ENCODE data around the gene SLC51A.

The SLC51A gene

GRCh38 chr3:196193133-196193735 is 23.1 kb upstream of the SLC51A start:
- Histone ChIP-seq H3K4ac (ENCODE audit: low read depth in 1 of 2, low read length in 2 of 2) (no peak overlapping the region), H3K4me2 (ENCODE audit: low read length, poor library complexity, severe bottlenecking) (no peak overlapping the region), H4K8ac (ENCODE audit: low read length) (no peak overlapping the region), H3K79me1 (replicated peaks; ENCODE audit: low read length, poor library complexity, severe bottlenecking) (no peaks in the 10 kb centered on the region), H3K18ac (ENCODE audit: low read depth in 1 of 2, low read length in 2 of 2) (no peak overlapping the region), H2BK120ac (ENCODE audit: low read depth, low read length) (no peak overlapping the region), H3K27me3 (ENCODE audit: control insufficient read depth in 1 of 2, insufficient read depth in 1 of 2, low read length in 2 of 2) (no peaks in the 10 kb centered on the region), H3K23ac (ENCODE audit: low read length in 2 of 2) (no peak overlapping the region), H2BK5ac (ENCODE audit: low read depth, low read length, poor library complexity, severe bottlenecking) (no peak overlapping the region), H3K4me1 (ENCODE audit: control insufficient read depth, insufficient read depth, low read depth, low read length) (peaks cover 10% of the 10 kb centered on the region), H3K9ac (ENCODE audit: low read length) (no peak overlapping the region), H2BK12ac (ENCODE audit: low read length in 2 of 2) (no peak overlapping the region), H2BK15ac (ENCODE audit: low read depth, poor library complexity, severe bottlenecking) (no peak overlapping the region), H3K14ac (ENCODE audit: low read length in 2 of 2) (no peak overlapping the region), H2AK5ac (ENCODE audit: low read length, severe bottlenecking) (no peak overlapping the region), H3K36me3 (ENCODE audit: control insufficient read depth in 1 of 2, insufficient read depth in 2 of 2, low read depth in 1 of 2, low read length in 2 of 2) (no peaks in the 10 kb centered on the region), H3K9me3 (ENCODE audit: control insufficient read depth, low read length) (no peaks in the 10 kb centered on the region), H4K91ac (ENCODE audit: low read length) (no peak overlapping the region), H3K27ac (ENCODE audit: low read length, poor library complexity, severe bottlenecking) (no peak overlapping the region), H2AFZ (ENCODE audit: low read depth, low read length) (no peak overlapping the region), H3K4me3 (ENCODE audit: insufficient read depth in 1 of 2, low read depth in 1 of 2, low read length in 2 of 2) (no peak overlapping the region)
- no peak for DNase-seq
- 86% methylated on average over 13 of the region's 15 CpGs for WGBS

GRCh38 chr3:196193736-196194541 is 22.4 kb upstream of the SLC51A start:
- Histone ChIP-seq H3K27me3 (ENCODE audit: control insufficient read depth in 1 of 2, insufficient read depth in 1 of 2, low read length in 2 of 2) (no peaks in the 10 kb centered on the region), H3K36me3 (ENCODE audit: control insufficient read depth in 1 of 2, insufficient read depth in 2 of 2, low read depth in 1 of 2, low read length in 2 of 2) (no peaks in the 10 kb centered on the region), H3K9me3 (ENCODE audit: control insufficient read depth, low read length) (no peaks in the 10 kb centered on the region), H2AK5ac (ENCODE audit: low read length, severe bottlenecking) (no peak overlapping the region), H2BK15ac (ENCODE audit: low read depth, poor library complexity, severe bottlenecking) (no peak overlapping the region), H3K9ac (ENCODE audit: low read length) (no peak overlapping the region), H3K4ac (ENCODE audit: low read depth in 1 of 2, low read length in 2 of 2) (no peak overlapping the region), H2BK120ac (ENCODE audit: low read depth, low read length) (no peak overlapping the region), H3K27ac (ENCODE audit: low read length, poor library complexity, severe bottlenecking) (no peak overlapping the region), H3K4me3 (ENCODE audit: insufficient read depth in 1 of 2, low read depth in 1 of 2, low read length in 2 of 2) (no peak overlapping the region), H3K14ac (ENCODE audit: low read length in 2 of 2) (no peak overlapping the region), H3K4me2 (ENCODE audit: low read length, poor library complexity, severe bottlenecking) (no peak overlapping the region), H2AFZ (ENCODE audit: low read depth, low read length) (no peak overlapping the region), H2BK5ac (ENCODE audit: low read depth, low read length, poor library complexity, severe bottlenecking) (no peak overlapping the region), H2BK12ac (ENCODE audit: low read length in 2 of 2) (no peak overlapping the region), H3K4me1 (ENCODE audit: control insufficient read depth, insufficient read depth, low read depth, low read length) (peaks cover 10% of the 10 kb centered on the region), H4K91ac (ENCODE audit: low read length) (no peak overlapping the region), H3K18ac (ENCODE audit: low read depth in 1 of 2, low read length in 2 of 2) (no peak overlapping the region), H3K79me1 (replicated peaks; ENCODE audit: low read length, poor library complexity, severe bottlenecking) (no peaks in the 10 kb centered on the region), H4K8ac (ENCODE audit: low read length) (no peak overlapping the region), H3K23ac (ENCODE audit: low read length in 2 of 2) (no peak overlapping the region)
- WGBS: 84% methylated on average over 13 of the region's 13 CpGs
- DNase-seq: no peak

- 84% methylated on average over 4 of the region's 5 CpGs for WGBS
- no peak overlapping the region for H2AFZ ChIP-seq (ENCODE audit: low read depth, low read length)
- H3K4ac ChIP-seq (ENCODE audit: low read depth in 1 of 2, low read length in 2 of 2): no peak overlapping the region
- no peak overlapping the region for H3K27ac ChIP-seq (ENCODE audit: low read length, poor library complexity, severe bottlenecking)
- H4K91ac ChIP-seq (ENCODE audit: low read length): no peak overlapping the region
- no peak overlapping the region for H3K14ac ChIP-seq (ENCODE audit: low read length in 2 of 2)
- no peak for DNase-seq
- H3K9me3 ChIP-seq (ENCODE audit: control insufficient read depth, low read length): no peaks in the 10 kb centered on the region
- H3K4me1 ChIP-seq (ENCODE audit: control insufficient read depth, insufficient read depth, low read depth, low read length): peaks cover 10% of the 10 kb centered on the region
- H3K27me3 ChIP-seq (ENCODE audit: control insufficient read depth in 1 of 2, insufficient read depth in 1 of 2, low read length in 2 of 2): no peaks in the 10 kb centered on the region
- H2BK15ac ChIP-seq (ENCODE audit: low read depth, poor library complexity, severe bottlenecking): no peak overlapping the region
- H3K79me1 ChIP-seq (replicated peaks; ENCODE audit: low read length, poor library complexity, severe bottlenecking): no peaks in the 10 kb centered on the region
- H3K18ac ChIP-seq (ENCODE audit: low read depth in 1 of 2, low read length in 2 of 2): no peak overlapping the region
- H2AK5ac ChIP-seq (ENCODE audit: low read length, severe bottlenecking): no peak overlapping the region
- H3K36me3 ChIP-seq (ENCODE audit: control insufficient read depth in 1 of 2, insufficient read depth in 2 of 2, low read depth in 1 of 2, low read length in 2 of 2): no peaks in the 10 kb centered on the region
- no peak overlapping the region for H4K8ac ChIP-seq (ENCODE audit: low read length)
- H3K4me2 ChIP-seq (ENCODE audit: low read length, poor library complexity, severe bottlenecking): no peak overlapping the region
- no peak overlapping the region for H2BK5ac ChIP-seq (ENCODE audit: low read depth, low read length, poor library complexity, severe bottlenecking)
- no peak overlapping the region for H2BK12ac ChIP-seq (ENCODE audit: low read length in 2 of 2)
- no peak overlapping the region for H3K4me3 ChIP-seq (ENCODE audit: insufficient read depth in 1 of 2, low read depth in 1 of 2, low read length in 2 of 2)
- no peak overlapping the region for H2BK120ac ChIP-seq (ENCODE audit: low read depth, low read length)
- H3K9ac ChIP-seq (ENCODE audit: low read length): no peak overlapping the region
- H3K23ac ChIP-seq (ENCODE audit: low read length in 2 of 2): no peak overlapping the region
Observed at GRCh38 chr3:196194542-196194915, 21.8 kb upstream of the SLC51A start.

- no peak overlapping the region for H3K18ac ChIP-seq (ENCODE audit: low read depth in 1 of 2, low read length in 2 of 2)
- no peak overlapping the region for H3K4me2 ChIP-seq (ENCODE audit: low read length, poor library complexity, severe bottlenecking)
- H3K9me3 ChIP-seq (ENCODE audit: control insufficient read depth, low read length): no peaks in the 10 kb centered on the region
- 86% methylated on average over 14 of the region's 14 CpGs for WGBS
- no peak overlapping the region for H2BK15ac ChIP-seq (ENCODE audit: low read depth, poor library complexity, severe bottlenecking)
- H2BK5ac ChIP-seq (ENCODE audit: low read depth, low read length, poor library complexity, severe bottlenecking): no peak overlapping the region
- H3K27ac ChIP-seq (ENCODE audit: low read length, poor library complexity, severe bottlenecking): no peak overlapping the region
- no peak overlapping the region for H3K23ac ChIP-seq (ENCODE audit: low read length in 2 of 2)
- no peak overlapping the region for H2AFZ ChIP-seq (ENCODE audit: low read depth, low read length)
- peak overlapping the region in 1 of 2 experiments; percentile 3 for H3K4me3 ChIP-seq (ENCODE audit: insufficient read depth in 1 of 2, low read depth in 1 of 2, low read length in 2 of 2)
- H3K9ac ChIP-seq (ENCODE audit: low read length): no peak overlapping the region
- no peak overlapping the region for H2BK12ac ChIP-seq (ENCODE audit: low read length in 2 of 2)
- H3K27me3 ChIP-seq (ENCODE audit: control insufficient read depth in 1 of 2, insufficient read depth in 1 of 2, low read length in 2 of 2): no peaks in the 10 kb centered on the region
- H4K91ac ChIP-seq (ENCODE audit: low read length): no peak overlapping the region
- H3K4me1 ChIP-seq (ENCODE audit: control insufficient read depth, insufficient read depth, low read depth, low read length): peaks cover 10% of the 10 kb centered on the region
- H2BK120ac ChIP-seq (ENCODE audit: low read depth, low read length): no peak overlapping the region
- H2AK5ac ChIP-seq (ENCODE audit: low read length, severe bottlenecking): no peak overlapping the region
- H4K8ac ChIP-seq (ENCODE audit: low read length): peak overlapping the region; percentile 46
- H3K14ac ChIP-seq (ENCODE audit: low read length in 2 of 2): no peak overlapping the region
- no peak overlapping the region for H3K4ac ChIP-seq (ENCODE audit: low read depth in 1 of 2, low read length in 2 of 2)
- no peaks in the 10 kb centered on the region for H3K36me3 ChIP-seq (ENCODE audit: control insufficient read depth in 1 of 2, insufficient read depth in 2 of 2, low read depth in 1 of 2, low read length in 2 of 2)
- DNase-seq: no peak
- no peaks in the 10 kb centered on the region for H3K79me1 ChIP-seq (replicated peaks; ENCODE audit: low read length, poor library complexity, severe bottlenecking)
Observed at GRCh38 chr3:196195664-196196265, 20.6 kb upstream of the SLC51A start.

All from mesenchymal stem cell (in vitro differentiated cells and primary cell).